ENCODE results near the gene ZNF532.

Gene ZNF532

GRCh38 chr18:58871514-58872420 lies 7.1 kb downstream of the ZNF532 start:
- no peak for DNase-seq

- DNase-seq, result no peak
Observed at GRCh38 chr18:58878640-58879039, 14.0 kb downstream of the ZNF532 start.

- DNase-seq, result no peak
Observed at GRCh38 chr18:58881477-58881876, 16.8 kb downstream of the ZNF532 start.

- DNase-seq, result no peak
Observed at GRCh38 chr18:58882044-58882443, 17.4 kb downstream of the ZNF532 start.

GRCh38 chr18:58882686-58883085 lies 18.0 kb downstream of the ZNF532 start:
- no peak for DNase-seq

- no peak for DNase-seq
Observed at GRCh38 chr18:58884680-58885079, 20.0 kb downstream of the ZNF532 start.

GRCh38 chr18:58886431-58886830 lies 21.8 kb downstream of the ZNF532 start:
- no peak for DNase-seq

- no peak for DNase-seq
Observed at GRCh38 chr18:58886864-58887612, 22.4 kb downstream of the ZNF532 start.

GRCh38 chr18:58887613-58887963 lies 22.9 kb downstream of the ZNF532 start:
- DNase-seq, result no peak

GRCh38 chr18:58891776-58892175 lies 27.1 kb downstream of the ZNF532 start:
- DNase-seq, result no peak

GRCh38 chr18:58892488-58892887 lies 27.8 kb downstream of the ZNF532 start:
- DNase-seq, result no peak

- no peak for DNase-seq
Observed at GRCh38 chr18:58893388-58894099, 28.9 kb downstream of the ZNF532 start.

GRCh38 chr18:58894930-58895329 lies 30.3 kb downstream of the ZNF532 start:
- no peak for DNase-seq

- DNase-seq, result no peak
Observed at GRCh38 chr18:58895385-58895784, 30.7 kb downstream of the ZNF532 start.

GRCh38 chr18:58896268-58896667 lies 31.6 kb downstream of the ZNF532 start:
- DNase-seq, result no peak

GRCh38 chr18:58896734-58897508 lies 32.2 kb downstream of the ZNF532 start:
- no peak for DNase-seq

- DNase-seq, result no peak
Observed at GRCh38 chr18:58898010-58898799, 33.5 kb downstream of the ZNF532 start.

- DNase-seq, result no peak
Observed at GRCh38 chr18:58900015-58900649, 35.5 kb downstream of the ZNF532 start.

- DNase-seq, result no peak
Observed at GRCh38 chr18:58901143-58901542, 36.5 kb downstream of the ZNF532 start.

GRCh38 chr18:58901783-58902182 lies 37.1 kb downstream of the ZNF532 start:
- no peak for DNase-seq

GRCh38 chr18:58902961-58903360 lies 38.3 kb downstream of the ZNF532 start:
- DNase-seq, result no peak
